D341Med (cell line): ENCODE data around the gene SCAMP3.
"Not testable (repeated sequence)": the region's sequence is repeated elsewhere in the genome, so short reads cannot be mapped to it uniquely, and the experiment has no call there.

ENCODE experiments used
- DNase-seq: peaks from one replicate; pipeline ENCODE4 v3.0.0; 2012; ENCODE audit warnings: low spot score

SCAMP3 gene

GRCh38 chr1:155254714-155255242, 7.4 kb downstream of the SCAMP3 start:
- DNase-seq, result peak; percentile 77

GRCh38 chr1:155254228-155254713, 7.9 kb downstream of the SCAMP3 start:
- no peak for DNase-seq

DNA sequence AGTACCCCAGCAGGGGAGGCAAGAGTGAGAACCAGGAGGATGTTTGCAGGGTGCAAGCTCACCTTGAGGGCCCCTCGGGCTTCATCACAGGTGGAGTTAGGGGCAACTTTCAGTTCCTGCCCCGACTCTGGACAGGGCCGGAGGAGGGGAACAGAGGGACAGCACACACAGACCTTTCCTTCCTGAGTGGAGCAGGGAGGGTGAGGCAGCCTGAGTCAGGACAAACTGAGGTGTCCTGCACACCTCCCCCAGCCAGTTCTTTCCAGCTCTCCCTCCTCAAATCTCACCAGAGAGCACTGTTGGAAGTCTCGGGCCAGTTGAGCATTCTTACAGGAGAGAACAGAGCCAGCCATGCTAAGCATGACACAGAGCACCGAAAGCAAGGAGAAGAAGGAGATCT, 8.4 kb downstream of the SCAMP3 start:
- no peak for DNase-seq

GRCh38 chr1:155253208-155253607, 9.0 kb downstream of the SCAMP3 start:
- DNase-seq, result no peak

GRCh38 chr1:155251566-155251965, 10.6 kb downstream of the SCAMP3 start:
- no peak for DNase-seq

DNA sequence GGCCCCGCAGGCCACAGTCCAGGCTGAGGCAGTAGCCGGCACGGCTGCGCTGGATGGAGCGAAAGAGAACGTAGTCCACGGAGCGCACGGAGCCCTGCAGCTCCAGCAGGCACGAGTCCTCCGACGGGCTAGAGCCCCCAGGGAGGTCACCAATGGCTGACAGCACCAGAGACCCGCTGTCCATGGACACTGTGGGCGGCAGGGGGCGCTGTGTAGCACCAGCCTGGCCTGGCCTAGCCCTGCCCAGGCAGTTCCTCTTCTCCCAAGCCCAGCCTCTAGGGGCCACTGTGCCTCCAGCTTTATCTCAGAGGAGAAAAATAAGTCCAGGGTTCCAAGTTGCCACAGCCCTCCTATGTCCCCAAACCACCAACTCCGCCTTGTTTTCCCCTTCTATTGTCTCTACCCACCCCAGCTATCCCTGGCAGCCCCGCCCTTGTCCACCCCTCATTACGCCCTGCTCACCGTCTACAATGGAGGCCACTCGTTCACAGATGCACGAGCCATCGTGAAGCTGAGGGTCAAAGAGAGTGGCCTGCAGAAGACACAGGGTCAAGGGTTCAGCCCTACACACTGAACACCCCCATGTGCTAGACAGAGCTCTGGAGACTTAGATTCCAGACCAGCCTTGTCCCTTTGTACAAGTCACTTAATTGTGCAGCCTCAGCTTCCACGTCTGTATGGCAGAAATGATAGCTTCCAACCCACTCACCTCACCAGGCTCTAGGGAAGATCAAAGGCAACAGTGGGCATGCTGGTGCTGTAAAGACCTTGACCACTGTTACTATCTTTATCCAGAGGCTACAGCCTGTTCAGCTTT, 11.3 kb downstream of the SCAMP3 start:
- peak; percentile 97 for DNase-seq

GRCh38 chr1:155250246-155250632, 11.9 kb downstream of the SCAMP3 start:
- DNase-seq, result no peak

GRCh38 chr1:155247667-155248553, 14.2 kb downstream of the SCAMP3 start:
- no peak for DNase-seq

- DNase-seq, result not testable (repeated sequence)
Measured at GRCh38 chr1:155246796-155247195, 15.4 kb downstream of the SCAMP3 start.

DNA sequence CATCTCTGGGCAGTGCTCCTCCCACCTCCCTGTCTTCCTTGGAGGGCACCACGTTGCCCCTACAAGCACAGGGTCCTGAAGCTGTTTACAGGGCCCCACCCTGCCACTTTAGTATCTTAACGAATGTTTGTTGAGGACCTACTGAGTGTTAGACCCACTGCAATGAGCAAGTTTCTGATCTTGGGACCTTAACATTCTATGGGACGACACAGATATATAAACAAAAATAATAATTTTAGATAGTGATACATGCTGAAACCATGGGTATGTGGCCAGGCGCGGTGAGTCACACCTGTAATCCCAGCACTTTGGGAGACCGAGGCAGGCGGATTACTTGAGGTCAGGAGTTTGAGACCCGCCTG, 17.0 kb downstream of the SCAMP3 start:
- no peak for DNase-seq

DNA sequence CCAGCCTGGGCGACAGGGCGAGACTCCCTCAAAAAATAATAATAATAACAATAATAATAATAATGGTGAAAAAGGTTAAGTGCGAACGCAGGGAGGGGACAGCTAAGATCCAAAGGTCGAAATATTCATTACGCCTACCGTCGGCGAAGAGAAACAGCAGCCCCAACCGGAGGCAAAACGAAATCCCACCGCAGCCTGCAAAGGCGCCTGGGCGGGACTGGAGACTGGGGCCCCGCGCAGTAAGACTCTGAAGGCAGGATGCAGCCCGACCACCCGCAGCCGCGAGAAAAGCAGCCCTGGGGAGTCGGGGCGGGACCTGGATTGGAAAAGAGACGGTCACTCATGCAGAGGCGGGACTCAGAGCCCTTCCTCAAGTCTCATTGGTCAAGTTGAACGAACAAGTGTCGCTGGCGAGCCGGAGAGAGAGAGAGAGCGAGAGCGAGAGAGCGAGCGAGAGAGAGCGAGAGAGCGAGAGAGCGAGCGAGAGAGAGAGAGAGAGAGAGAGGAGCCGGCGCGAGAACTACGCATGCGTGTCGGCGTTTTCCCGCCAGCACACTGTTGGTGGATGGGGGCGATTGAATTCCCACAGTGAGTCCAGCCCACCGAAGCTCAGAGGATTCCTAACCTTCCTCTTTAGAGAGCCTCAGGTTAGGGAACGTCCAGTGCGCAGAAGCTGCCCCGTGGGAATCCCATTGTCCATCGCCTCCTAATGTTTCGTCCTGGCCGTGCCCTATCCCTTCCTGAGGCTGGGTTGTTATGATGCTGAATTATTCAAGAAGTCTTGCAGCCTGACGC, 17.6 kb downstream of the SCAMP3 start:
- DNase-seq, result peak; percentile 97

DNA sequence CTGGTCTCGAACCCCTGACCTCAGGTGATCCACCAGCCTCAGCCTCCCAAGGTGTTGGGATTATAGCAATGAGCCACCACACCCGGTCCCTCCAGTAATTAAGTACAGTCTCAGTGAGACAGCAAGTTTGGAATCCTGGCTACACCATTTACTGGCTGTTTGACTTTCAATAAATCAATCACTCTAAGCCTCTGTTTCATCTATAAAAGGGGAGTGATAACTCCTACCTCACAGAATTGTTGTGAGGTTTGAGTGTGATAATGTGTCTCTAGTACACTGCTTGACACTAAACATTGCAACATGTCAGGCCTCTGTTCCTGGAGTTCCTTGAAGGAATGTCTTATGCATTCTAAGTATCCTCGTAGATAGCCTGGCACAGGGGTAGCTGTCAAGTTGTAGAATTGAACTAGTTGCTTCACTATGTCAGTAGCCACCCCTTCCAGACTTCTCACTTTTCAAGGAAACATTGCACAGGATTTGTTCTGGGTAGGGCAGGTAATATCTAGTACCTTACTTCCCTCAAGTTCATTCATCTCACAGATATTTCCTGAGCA, 19.3 kb downstream of the SCAMP3 start:
- no peak for DNase-seq

GRCh38 chr1:155241841-155242264, 20.3 kb downstream of the SCAMP3 start:
- DNase-seq, result no peak

DNA sequence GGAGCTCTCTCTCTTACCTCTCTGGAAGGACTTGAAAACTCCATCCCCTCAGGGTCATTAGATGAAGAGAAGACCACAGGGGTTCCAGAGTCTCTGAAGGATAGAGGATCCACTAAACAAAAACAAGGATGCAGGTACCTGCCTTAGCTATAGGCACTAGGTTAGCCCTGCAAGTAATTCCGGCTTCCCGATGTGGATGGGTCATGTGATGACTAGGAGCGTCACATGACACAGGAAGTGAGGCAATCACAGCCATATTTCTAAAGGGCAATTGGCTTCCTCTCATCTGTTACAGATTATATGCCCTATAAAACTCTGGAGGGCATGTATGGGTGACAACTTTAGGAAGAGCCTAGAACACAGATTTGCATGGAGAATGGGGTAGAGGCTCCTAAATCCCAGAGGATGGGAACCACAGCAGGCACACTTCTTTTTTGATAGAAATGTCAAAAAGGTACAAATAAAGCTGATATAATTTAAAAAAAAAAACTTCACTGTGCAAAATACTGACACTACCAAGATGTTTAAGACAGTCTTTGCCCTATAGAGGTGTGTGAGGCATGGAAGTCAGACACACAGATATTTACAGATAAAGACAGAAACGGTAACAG, 21.0 kb downstream of the SCAMP3 start:
- peak; percentile 83 for DNase-seq

DNA sequence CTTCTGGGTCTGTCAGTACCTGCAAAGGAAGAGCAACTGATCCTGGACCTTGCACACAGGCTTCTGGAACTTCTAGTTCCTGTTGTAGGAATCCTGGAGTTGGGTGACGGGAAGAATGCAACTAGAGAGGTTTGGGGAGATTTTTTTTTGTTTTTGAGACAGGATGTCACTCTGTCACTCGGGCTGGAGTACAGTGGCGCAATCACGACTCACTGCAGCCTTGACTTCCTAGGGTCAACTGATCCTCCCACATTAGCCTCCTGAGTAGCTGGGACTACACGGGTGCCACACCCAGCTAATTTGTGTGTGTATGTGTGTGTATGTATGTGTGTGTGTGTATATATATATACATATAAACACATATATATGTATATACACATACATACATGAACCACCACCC, 25.7 kb downstream of the SCAMP3 start:
- DNase-seq, result no peak

- DNase-seq, result not testable (repeated sequence)
Measured at GRCh38 chr1:155235375-155235774, 26.8 kb downstream of the SCAMP3 start.

DNA sequence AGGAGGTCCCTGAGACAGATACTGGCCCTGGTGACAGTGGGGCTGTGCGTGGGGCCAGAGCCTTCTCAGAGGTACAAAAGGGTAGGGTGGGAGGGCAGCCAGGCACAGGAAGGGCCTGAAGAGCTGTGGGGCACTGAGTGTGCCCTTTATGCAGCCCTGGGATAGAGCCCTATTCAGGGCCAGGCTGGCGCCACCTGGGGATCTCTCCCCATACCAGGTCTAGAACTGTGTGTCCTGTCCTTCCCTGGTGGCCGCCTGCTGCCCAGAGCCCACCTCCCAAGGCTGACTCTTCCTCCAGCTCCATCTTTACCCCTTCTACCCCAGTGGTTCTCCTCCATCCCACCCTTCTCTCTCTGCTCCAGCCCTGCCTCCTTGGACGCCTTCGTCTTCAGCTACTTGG, 28.7 kb downstream of the SCAMP3 start:
- DNase-seq, result not testable (repeated sequence)

DNA sequence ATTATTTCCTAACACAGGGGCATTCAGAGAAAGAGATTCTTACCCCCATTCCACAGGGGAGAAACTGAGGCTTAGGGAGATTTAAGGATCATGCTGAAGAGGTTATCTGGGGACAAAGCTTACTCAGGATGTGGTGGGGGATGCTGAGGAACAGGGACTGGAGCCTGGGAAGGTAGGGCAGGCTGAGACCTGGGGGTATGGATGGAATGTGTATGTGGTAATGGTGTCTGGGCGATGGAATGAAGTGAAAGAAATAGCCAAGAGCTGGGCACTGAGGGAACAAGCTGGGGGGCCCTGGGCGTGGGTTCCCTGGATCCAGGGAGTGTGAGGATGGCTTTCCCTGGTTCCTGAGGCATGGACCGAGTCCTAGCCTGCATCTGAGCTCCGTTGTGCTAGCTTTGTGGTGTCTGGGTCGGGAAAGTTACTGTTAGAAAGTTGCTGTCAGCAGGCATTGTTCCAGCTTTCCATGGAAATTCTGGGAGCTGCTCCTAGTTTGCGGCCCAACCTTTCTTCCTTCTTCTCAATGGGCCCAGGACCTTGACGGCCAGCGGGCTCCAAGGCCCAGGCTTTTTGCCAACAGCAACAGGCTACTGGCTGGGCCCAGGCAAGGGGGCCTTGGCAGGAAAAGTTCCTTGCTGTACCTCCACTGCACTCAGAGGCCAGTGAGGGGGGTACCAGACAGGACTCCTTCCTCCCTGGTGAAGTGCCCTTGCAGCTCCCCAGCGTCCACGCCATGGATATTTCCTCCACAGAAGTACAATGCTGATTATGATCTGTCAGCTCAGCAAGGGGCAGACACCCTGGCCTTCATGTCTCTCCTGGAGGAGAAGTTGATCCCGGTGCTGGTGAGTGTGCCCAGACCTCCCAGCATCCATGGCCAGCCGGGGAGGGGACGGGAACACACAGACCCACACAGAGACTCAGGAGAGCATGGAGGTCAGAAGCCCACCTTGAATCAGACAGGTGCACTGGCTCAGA, 29.9 kb downstream of the SCAMP3 start:
- not testable (repeated sequence) for DNase-seq

DNA sequence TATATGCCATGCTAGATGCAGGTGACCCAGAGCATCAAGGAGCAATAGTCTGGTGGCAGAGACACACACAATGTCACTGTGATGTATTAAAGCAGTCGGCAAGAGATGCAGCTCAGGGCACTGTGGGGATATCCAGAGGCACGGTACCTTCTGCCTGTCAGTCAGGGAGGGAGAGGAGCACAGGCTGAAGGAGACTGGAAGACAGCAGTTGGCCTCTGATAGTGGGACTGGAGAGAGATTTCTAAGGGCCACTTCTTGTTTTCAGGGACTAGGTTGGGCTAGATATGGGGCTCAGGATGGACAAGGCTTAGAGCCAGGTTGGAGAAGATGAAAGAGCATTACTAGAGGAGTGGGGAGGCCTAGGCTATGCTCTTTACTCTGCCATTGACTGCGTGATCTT, 30.9 kb downstream of the SCAMP3 start:
- DNase-seq, result not testable (repeated sequence)

GRCh38 chr1:155228096-155228427, 34.1 kb downstream of the SCAMP3 start:
- DNase-seq, result no peak
